Islet precursor cell (in vitro differentiated cells): ENCODE data around the gene CNNM3.

ENCODE experiments used
- DNase-seq: peaks from one replicate; pipeline ENCODE4 v3.0.0-alpha.2; 2018

CNNM3 gene

GRCh38 chr2:96881349-96882195, 65.5 kb downstream of the CNNM3 start:
- DNase-seq, result peak; percentile 88

- peak; percentile 83 for DNase-seq
Observed at GRCh38 chr2:96882230-96882629, 66.2 kb downstream of the CNNM3 start.

- no peak for DNase-seq
Observed at GRCh38 chr2:96882906-96883305, 66.8 kb downstream of the CNNM3 start.

- no peak for DNase-seq
Observed at GRCh38 chr2:96883306-96883705, 67.2 kb downstream of the CNNM3 start.
